Lower lobe of right lung (tissue), 2 donors: ENCODE data around the gene PTGER4. TPM values are rescaled to one million over a fixed set of nuclear protein-coding genes. Genes with fewer than 3 reads are reported as not detected.

Source experiments
- ATAC-seq, 2 donors: fragments of 200-7000 bp; cut with Tn5 transposase; one replicate each; pipeline ENCODE4 v1.9.1; 2020 to 2022; ENCODE audit warnings: mild to moderate bottlenecking in 2 of 2, moderate library complexity in 2 of 2
- DNase-seq: peaks from one replicate; pipeline ENCODE4 v3.0.0-alpha.2; 2020
- H3K27ac ChIP-seq: fragments of 200-600 bp; one replicate; pipeline ENCODE4 v1.8.0; 2022
- H3K27me3 ChIP-seq: fragments of 200-600 bp; one replicate; pipeline ENCODE4 v1.8.0; 2022; ENCODE audit warnings: low read depth
- H3K36me3 ChIP-seq: fragments of 200-600 bp; one replicate; pipeline ENCODE4 v1.8.0; 2022; ENCODE audit warnings: mild to moderate bottlenecking
- H3K4me1 ChIP-seq: fragments of 200-600 bp; one replicate; pipeline ENCODE4 v1.8.0; 2022
- H3K4me3 ChIP-seq: fragments of 200-600 bp; one replicate; pipeline ENCODE4 v1.8.0; 2022; ENCODE audit warnings: mild to moderate bottlenecking
- H3K9me3 ChIP-seq: fragments of 200-600 bp; one replicate; pipeline ENCODE4 v1.8.0; 2022
- CTCF ChIP-seq: fragments of 200-600 bp; IDR thresholded peaks from one replicate; pipeline ENCODE4 v1.8.0; 2022; ENCODE audit warnings: antibody characterized with exemption, mild to moderate bottlenecking
- intact Hi-C: fragments of 100-400 bp; cut with DNase I; formaldehyde crosslinking; loops from one replicate; pipeline ENCODE4 v1.11.0; 2022
- total RNA-seq: library from RNA; stranded (reverse); fragmentation: NEBNext Ultra II Directional; extraction: Animal tissue kit (Norgen Biotek cat#: 25700); gene quantifications from one replicate; pipeline ENCODE4 v1.2.1, GENCODE V29; 2021
- donor health status: DM: no; HTN: yes; CAD: no; lungs with severe emphysema.

The PTGER4 gene
- total RNA-seq, 1 donor from 2014 or later, result 29.1 TPM

- intact Hi-C loops, result no loop called here
- no peaks in the 10 kb centered on the region for H3K9me3 ChIP-seq
- no peaks in the 10 kb centered on the region for H3K36me3 ChIP-seq
- DNase-seq (no peak), ATAC-seq (no peak)
- no peaks in the 10 kb centered on the region for H3K27me3 ChIP-seq
- no peak for TF ChIP-seq CTCF
- no peak overlapping the region for H3K4me3 ChIP-seq
- no peak overlapping the region for H3K27ac ChIP-seq
- H3K4me1 ChIP-seq, result peaks cover 30% of the 10 kb centered on the region
These were observed 5.0 kb upstream of the PTGER4 start for GRCh38 chr5:40674661-40675235.

- DNase-seq, result no peak
- Histone ChIP-seq H3K27me3 (no peaks in the 10 kb centered on the region), H3K27ac (no peak overlapping the region), H3K4me1 (peaks cover 30% of the 10 kb centered on the region), H3K4me3 (no peak overlapping the region), H3K36me3 (no peaks in the 10 kb centered on the region), H3K9me3 (no peaks in the 10 kb centered on the region)
- intact Hi-C loops, result no loop called here
- TF ChIP-seq CTCF, result no peak
- no peak for ATAC-seq
These were observed 4.2 kb upstream of the PTGER4 start for GRCh38 chr5:40675396-40676133.

- Histone ChIP-seq H3K36me3 (no peaks in the 10 kb centered on the region), H3K27me3 (peaks cover 11% of the 10 kb centered on the region), H3K27ac (peak overlapping the region; percentile 8), H3K9me3 (no peaks in the 10 kb centered on the region), H3K4me3 (peak overlapping the region; percentile 9), H3K4me1 (peaks cover 30% of the 10 kb centered on the region)
- no peak for TF ChIP-seq CTCF
- DNase-seq (no peak), ATAC-seq (no peak)
- intact Hi-C loops, result no loop called here
These were observed 2.9 kb upstream of the PTGER4 start for GRCh38 chr5:40676613-40677343.

- peak overlapping the region; percentile 82 for H3K4me3 ChIP-seq
These were observed 2.3 kb upstream of the PTGER4 start for GRCh38 chr5:40677456-40677855.

More at GRCh38 chr5:40677456-40677855, 2.3 kb upstream of the PTGER4 start:
- DNase-seq, result no peak
- TF ChIP-seq CTCF, result no peak
- no peak for ATAC-seq
- intact Hi-C loops, result no loop called here
- H3K9me3 ChIP-seq, result no peaks in the 10 kb centered on the region
- H3K27me3 ChIP-seq, result peaks cover 18% of the 10 kb centered on the region
- peaks cover 30% of the 10 kb centered on the region for H3K4me1 ChIP-seq
- H3K27ac ChIP-seq, result peak overlapping the region; percentile 87
- no peaks in the 10 kb centered on the region for H3K36me3 ChIP-seq
